GM10248 (cell line): ENCODE measurements around the gene NTSR1.

Experiments used
- CTCF ChIA-PET: fragments of 300-600 bp; sonication (Branson Sonifier 250); formaldehyde crosslinking; extraction: SDS; loops from one replicate; lab custom pipeline; 2021; ENCODE audit warnings: antibody characterized with exemption; lab: Yijun Ruan, JAX
- POLR2A ChIA-PET: fragments of 350-650 bp; sonication (Branson Sonifier 250); formaldehyde crosslinking; extraction: SDS; loops from one replicate; lab custom pipeline; 2020; ENCODE audit warnings: antibody characterized with exemption; lab: Yijun Ruan, JAX
- DNase-seq: peaks from one replicate; pipeline ENCODE4 v3.0.0; 2012; ENCODE audit errors: extremely low spot score
- TF ChIP-seq, protein P1 (sequence below): IDR thresholded peaks from 2 replicates; pipeline ENCODE4 v1.5.1; 2012; ENCODE audit warnings: mild to moderate bottlenecking, low read depth; ENCODE audit errors: extremely low read depth, missing control alignments, control extremely low read depth

Gene NTSR1

GRCh38 chr20:62784497-62784896 is 75.9 kb downstream of the NTSR1 start:
- CTCF ChIA-PET = interaction anchor here (1.2 kb wide), 1 partner anchor 10 kb away, joined by 5 read pairs; no protein-coding TSS in a partner anchor
- TF ChIP-seq, protein P1, sequence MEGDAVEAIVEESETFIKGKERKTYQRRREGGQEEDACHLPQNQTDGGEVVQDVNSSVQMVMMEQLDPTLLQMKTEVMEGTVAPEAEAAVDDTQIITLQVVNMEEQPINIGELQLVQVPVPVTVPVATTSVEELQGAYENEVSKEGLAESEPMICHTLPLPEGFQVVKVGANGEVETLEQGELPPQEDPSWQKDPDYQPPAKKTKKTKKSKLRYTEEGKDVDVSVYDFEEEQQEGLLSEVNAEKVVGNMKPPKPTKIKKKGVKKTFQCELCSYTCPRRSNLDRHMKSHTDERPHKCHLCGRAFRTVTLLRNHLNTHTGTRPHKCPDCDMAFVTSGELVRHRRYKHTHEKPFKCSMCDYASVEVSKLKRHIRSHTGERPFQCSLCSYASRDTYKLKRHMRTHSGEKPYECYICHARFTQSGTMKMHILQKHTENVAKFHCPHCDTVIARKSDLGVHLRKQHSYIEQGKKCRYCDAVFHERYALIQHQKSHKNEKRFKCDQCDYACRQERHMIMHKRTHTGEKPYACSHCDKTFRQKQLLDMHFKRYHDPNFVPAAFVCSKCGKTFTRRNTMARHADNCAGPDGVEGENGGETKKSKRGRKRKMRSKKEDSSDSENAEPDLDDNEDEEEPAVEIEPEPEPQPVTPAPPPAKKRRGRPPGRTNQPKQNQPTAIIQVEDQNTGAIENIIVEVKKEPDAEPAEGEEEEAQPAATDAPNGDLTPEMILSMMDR = no peak
- POLR2A ChIA-PET = no interaction called here
- no peak for DNase-seq

GRCh38 chr20:62785393-62785792 is 76.8 kb downstream of the NTSR1 start:
- ChIA-PET CTCF (interaction anchor here (0.7 to 2.3 kb wide), 3 partner anchors 23 to 286 kb away, joined by 3 to 9 read pairs (median 4); no protein-coding TSS in a partner anchor), POLR2A (no interaction called here)
- TF ChIP-seq, protein P1 = no peak
- no peak for DNase-seq

GRCh38 chr20:62786157-62786556 is 77.5 kb downstream of the NTSR1 start:
- TF ChIP-seq, protein P1 = no peak
- POLR2A ChIA-PET = no interaction called here
- CTCF ChIA-PET = interaction anchor here (0.7 to 2.3 kb wide), 3 partner anchors 22 to 286 kb away, joined by 3 to 9 read pairs (median 4); no protein-coding TSS in a partner anchor
- DNase-seq = no peak

- ChIA-PET POLR2A (no interaction called here), CTCF (interaction anchor here (2.3 to 5.4 kb wide), 2 partner anchors 288 kb away, joined by 9 to 36 read pairs; no protein-coding TSS in a partner anchor)
Observed at GRCh38 chr20:62787321-62787720, 78.7 kb downstream of the NTSR1 start.

DNA sequence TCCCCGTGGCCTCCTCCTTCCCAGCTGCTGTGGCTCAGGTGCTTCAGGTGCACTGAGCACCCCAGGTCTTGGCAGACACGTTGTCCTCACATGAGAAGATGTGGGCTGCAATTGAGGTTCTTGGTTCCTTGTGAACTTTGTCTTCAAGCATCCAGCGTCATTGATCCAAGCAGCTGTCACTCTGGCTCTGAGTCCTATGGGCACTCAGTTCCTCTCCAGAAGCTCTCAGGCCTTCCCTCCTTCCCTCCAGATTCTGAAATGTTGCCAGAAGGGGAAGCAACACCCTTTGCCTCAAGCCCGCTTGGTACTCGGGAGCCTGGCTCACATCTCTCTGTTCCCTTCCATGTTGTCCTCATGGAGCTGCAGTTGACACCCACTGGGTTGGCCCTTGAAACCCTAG is 79.2 kb downstream of the NTSR1 start:
- TF ChIP-seq, protein P1 = no peak
- ChIA-PET POLR2A (no interaction called here), CTCF (interaction anchor here (1.4 to 5.4 kb wide), 2 partner anchors 145 to 288 kb away, joined by 4 to 36 read pairs; partner anchors contain the start of gene SLCO4A1)
- no peak for DNase-seq

More at GRCh38 chr20:62787321-62787720, 78.7 kb downstream of the NTSR1 start:
- DNase-seq = no peak
- TF ChIP-seq, protein P1 = no peak

DNA sequence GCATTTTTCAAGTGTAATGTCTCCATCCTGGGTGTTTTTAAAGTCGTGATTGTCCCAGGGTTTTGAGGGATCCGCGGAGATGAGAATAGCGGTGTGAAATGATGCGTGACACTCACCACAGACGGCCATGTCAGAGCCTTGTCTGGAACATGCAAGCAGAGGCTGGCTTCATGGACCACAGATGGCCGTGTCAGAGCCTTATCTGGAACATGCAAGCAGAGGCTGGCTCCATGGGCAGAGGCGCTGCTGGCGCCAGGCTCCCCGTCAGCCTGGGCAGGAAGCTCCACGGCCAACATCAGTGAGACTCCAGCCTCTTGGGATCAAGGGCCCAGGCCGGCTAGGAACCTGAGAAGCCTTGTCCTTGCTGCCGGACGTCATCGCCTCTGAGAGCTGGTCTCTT is 80.0 kb downstream of the NTSR1 start:
- TF ChIP-seq, protein P1 = no peak
- no peak for DNase-seq
- POLR2A ChIA-PET = no interaction called here
- CTCF ChIA-PET = interaction anchor here (1.1 to 5.4 kb wide), 4 partner anchors 124 to 289 kb away, joined by 3 to 36 read pairs (median 4); partner anchors contain the start of gene SLCO4A1
